CD4-positive, alpha-beta T cell treated with Interleukin-15 for 4 hours (primary cell): ENCODE measurements around the gene UBXN6.

Experiments used
- DNase-seq: peaks from one replicate; pipeline ENCODE4 v3.0.0-alpha.2; 2020; ENCODE audit warnings: low spot score

The UBXN6 gene

DNA sequence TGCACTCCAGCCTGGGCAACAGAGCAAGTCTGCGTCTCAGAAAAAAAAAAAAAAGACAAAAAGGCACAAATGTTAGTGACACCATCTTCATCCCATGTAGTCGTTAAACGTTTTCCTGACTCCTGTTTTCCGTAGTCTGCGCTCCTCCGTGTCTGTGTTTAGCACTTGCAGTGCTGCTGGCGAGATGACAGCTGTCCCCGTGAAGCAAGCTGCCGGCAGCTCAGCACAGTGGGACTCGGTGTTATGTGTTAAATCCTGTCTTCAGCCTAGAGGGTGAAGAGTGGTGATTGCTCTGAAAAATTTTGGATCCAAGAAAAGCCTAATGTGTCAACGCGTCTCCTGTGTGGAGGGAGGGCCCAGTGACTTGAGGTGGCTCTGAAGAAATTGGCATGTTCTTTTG lies 18.4 kb downstream of the UBXN6 start:
- no peak for DNase-seq

DNA sequence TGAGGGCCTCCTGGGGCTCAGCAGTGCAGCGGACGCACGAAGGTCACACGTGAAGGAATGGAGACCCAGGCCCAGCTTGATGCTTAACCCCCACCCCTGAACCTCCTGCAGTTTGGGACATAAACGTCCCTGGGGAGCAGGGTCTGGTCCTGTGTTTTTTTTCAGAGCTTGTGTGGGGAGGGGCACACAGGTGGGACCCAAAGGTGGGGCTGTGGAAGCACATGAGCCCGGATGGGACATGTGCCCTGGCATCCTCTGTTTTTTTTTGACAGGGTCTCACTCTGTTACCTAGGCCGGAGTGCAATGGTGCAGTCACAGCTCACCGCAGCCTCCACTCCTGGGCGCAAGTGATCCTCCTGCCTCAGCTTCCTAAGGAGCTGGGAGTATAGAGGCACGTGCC lies 20.5 kb downstream of the UBXN6 start:
- no peak for DNase-seq

DNA sequence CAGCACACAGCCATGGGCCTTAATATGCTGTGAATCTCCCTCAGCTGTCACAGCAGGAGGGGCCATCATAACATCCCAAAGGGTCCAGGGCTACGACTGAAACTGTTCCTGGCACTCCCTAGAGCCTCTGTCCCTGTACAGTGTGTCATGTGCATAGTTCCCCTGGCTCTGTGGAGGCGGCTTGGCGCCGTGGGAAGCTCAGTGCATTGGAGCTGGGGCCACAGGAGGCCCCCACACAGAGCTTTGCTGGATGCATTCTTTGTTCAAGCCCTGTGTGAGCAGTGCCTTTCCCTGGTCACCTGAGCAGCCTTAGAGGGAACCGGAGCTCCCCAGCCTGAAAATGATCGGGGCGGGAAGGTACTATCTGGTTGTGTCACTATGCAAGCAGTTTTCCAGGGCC lies 21.4 kb downstream of the UBXN6 start:
- no peak for DNase-seq

DNA sequence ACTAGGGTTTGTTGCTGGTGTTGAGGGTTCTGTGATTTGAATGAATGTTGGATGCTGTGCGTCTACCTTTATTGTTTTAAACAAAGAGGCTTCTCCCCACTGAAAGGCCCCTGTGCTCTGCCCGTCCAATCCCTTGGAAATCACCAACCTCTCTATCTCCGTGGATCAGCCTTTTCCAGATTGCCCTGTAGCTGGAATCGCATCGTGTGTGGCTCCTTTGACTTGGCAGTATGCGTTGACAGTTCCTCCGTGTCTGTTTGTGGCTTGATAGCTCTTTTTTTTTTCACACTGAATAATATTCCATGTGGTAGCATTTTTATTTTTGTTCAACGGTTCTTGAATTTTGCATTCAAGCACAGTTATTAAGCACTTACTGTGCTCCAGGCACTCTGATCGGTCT lies 23.2 kb downstream of the UBXN6 start:
- no peak for DNase-seq

DNA sequence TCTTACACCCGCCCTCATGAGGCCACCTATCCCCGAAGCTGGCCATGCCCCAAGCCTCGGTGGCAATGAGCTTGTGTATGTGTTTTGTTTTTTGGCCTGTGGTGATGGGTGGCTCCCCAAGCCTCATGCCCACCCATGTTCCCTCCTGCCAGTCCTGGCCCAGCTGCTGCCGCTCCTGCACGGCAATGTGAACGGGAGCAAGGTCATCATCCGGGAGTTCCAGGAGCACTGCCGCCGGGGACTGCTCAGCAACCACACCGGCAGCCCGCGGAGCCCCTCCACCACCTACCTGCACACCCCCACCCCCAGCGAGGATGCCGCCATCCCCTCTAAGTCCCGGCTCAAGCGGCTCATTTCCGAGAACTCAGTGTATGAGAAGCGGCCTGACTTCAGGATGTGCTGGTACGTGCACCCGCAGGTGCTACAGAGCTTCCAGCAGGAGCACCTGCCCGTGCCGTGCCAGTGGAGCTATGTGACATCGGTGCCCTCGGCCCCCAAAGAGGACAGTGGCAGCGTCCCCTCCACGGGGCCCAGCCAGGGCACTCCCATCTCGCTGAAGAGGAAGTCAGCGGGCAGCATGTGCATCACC lies 24.6 kb downstream of the UBXN6 start:
- no peak for DNase-seq

DNA sequence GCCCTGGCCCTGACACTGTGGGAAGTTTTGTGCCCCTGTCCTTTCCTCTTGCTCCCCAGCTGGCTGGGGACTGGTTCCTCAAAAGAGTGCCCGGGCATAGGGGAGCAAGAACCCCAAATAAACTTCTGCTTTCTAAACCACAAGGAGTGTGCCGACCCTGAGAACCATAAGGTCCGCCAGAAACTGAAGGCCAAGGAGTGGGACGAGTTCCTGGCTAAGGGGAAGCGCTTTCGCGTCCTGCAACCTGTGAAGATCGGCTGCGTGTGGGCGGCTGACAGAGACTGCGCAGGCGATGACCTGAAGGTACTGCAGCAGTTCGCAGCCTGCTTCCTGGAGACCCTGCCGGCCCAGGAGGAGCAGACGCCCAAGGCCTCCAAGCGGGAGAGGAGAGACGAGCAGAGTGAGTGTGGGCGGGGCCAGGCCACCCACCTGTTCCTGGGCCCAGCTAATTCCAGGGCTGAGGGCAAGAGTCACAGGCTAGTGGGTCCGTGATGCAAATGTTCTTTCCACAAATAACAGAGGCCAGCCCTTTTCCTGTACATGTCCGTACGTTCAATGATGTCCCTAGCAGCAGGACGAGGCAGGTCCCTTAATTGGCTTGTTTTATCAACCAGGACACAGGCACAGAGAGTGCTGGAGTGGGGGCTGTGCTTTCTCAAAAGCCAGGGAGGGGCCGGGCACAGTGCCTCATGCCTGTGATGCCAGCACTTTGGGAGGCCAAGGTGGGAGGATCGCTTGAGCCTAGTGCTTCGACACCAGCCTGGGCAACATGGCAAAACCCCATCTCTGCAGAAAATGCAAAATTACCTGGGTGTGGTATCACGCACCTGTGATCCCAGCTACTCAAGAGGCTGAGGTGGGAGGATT lies 25.6 kb downstream of the UBXN6 start:
- DNase-seq, result no peak

DNA sequence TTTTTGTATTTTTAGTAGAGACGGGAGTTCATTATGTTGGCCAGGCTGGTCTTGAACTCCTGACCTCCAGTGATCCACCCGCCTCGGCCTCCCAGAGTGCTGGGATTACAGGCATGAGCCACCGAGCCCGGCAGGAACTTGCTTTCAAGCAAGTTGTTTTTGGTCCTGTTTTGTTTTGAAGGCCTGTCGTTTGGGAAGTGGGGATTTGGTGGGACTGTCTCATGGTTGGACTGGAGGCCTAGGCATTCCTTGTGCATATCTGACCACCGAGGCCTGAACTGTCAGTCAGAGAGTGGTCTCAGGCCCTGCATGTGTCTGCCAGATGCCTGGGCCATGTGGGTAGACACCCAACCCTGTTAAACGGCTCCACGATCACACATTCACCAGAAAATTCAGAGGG lies 26.3 kb downstream of the UBXN6 start:
- DNase-seq, result no peak

DNA sequence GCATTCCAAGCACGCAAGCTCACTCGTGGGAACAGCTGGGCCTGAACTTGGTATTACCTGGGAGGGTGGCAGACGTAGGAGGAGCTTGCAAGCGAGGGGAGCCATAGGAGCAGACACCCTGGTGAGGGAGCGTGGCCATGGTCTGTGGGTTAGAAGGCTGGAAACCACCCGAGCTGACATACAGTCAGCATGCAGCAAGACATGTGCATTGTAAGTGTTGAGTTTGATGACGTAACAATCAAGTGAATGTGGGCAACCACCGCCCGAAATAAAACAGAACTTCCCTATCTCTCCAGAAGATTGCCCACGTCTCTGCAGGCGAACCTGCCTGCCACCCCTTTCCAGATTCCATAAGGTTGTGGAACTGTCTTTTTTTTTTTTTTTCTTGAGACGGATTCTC lies 26.8 kb downstream of the UBXN6 start:
- no peak for DNase-seq

DNA sequence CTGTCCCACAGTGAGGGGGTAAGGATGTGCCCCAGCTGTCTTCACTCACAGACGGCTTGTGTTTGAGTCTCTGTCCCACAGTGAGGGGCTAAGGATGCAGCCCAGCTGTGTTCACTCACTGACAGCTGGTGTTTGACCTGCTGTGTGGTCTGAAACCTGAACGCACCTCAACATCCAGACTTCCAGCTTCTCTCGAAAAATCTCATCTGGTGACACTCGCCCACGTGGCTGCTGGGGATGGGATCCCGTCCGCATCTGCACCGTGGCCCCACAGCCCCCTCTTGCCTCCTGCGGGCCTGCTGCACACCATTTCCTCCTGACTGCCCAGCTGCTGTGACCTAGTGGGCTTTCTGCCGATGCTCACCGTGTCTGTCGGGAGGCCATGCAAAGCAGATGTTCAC lies 27.8 kb downstream of the UBXN6 start:
- DNase-seq, result no peak

DNA sequence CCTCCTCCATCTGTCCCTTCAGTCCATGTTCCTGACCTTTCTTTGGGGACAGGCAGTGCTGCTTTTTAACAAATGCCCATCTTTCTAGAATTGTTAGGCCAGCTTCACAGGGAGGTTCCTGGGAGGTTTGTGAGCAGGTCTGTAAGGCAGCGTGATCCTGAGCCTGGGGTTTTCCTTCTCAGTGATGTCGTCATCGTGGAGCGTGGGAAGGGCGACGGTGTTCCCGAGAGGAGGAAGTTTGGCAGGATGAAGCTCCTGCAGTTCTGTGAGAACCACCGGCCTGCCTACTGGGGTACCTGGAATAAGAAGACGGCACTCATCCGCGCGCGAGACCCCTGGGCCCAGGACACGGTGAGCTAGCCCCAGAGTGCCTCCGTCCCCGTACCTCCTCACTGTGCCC lies 28.3 kb downstream of the UBXN6 start:
- no peak for DNase-seq

DNA sequence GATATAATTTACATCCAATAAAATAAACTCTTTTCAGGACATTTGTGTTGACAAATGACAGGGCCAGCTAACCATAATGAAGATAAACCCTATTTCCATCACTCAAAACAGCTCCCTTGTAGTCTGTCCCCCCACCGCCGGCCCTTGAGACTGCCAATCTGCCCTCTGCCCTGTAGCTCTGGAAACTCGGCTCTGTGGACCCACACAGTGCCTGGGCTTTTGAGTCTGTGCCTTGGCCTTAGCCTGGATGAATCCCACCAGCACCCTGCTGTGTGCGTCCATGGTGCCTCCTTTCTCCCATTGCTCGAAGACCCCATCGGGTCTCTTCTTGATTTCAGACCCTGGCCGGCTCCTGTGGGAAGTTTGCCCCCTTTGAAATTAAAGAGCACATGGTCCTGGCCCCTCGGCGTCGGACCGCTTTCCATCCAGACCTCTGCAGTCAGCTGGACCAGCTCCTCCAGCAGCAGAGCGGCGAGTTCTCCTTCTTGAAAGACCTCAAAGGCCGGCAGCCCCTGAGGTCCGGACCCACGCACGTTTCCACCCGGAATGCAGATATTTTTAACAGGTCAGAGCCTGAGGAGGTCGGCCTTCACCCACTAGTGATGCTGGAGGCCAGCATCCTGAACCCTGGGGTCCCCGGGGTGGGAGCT lies 29.1 kb downstream of the UBXN6 start:
- no peak for DNase-seq

DNA sequence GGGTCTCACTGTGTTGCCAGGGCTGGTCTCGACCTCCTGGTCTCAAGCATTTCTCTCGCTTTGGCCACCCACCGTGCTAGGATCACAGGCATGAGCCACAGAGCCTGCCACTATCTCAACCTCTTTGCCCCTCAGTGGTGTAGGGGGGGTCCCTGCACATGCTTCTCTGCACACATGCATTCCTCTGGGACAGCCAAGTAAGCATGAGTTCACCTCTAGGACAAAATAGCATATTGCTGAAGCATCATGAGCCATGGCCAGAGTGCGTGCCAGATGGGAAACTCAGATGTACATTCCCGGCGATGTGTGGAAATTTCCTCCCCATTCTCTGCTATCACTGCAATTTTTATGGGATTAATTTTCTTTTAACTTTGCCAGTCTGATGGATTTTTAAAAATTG lies 32.1 kb downstream of the UBXN6 start:
- DNase-seq, result no peak

DNA sequence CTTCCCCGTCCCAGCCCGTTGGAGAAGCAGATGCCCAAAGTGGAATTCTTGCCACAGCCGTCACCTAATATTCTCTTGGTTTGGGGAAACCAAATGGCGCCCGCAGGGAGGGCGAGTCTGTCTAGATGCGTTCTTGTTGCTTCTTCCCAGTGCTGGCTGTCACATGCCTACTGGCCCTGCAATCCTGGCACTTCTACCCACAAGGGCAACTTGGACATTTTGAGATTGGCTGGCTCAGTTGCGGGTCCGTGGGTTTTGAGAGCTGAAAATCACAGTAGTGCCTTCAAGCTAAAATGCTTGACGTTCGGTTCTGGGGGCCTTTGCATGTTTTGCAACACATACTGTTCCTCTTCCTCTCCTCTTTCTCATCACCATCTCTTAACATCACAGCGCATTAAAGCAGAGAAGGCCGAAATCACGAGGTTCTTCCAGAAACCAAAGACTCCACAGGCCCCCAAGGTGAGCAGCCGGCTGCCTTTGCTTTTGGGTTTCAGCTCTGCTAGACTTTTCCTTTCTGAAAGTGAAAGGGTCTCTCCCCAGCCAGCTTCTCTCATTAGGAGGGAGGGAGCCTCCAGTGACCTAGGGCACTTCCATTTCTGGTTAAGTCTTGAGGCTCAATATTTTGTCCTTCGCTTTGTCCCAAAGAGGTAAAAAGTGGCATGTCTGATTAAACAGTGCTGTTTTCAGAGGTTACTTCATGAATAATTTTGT lies 34.0 kb downstream of the UBXN6 start:
- DNase-seq, result no peak

DNA sequence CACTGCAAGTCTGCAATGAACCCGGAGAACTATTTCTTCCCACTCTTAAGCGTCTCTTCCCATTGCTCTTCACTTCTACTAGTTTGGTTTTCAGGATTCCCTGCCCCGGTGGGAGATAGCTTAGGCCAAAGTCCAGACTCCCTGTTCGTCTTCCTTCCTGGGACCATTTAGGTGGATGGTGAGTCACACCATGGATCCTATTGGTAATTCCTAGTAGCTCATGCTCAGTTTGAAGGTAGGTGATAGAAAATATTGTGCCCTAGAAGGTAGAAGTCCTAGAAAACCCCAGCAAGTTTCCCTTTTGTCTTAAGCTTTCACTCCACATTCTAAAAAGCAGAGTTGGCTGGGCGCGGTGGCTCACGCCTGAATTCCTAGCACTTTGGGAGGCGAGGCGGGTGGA lies 41.3 kb downstream of the UBXN6 start:
- DNase-seq, result no peak

DNA sequence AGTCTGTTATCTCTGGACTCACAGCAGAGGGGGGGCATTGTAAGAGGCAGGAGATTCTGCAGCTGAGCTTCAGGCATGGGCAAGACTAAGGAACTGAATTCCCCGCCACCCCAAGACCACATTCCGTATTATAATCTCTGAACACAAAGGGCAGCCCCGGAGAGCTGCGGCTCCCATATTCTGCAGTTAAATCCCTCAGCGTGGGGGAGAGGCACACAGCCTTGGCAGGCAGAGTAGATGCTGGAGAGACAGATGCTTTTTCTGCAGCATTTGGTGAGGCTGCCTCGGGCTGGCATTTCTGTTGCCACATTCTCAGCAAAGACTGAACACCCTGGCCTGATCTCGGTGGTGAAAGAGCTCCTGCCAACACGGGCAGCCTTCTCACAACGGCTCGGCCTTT lies 42.2 kb downstream of the UBXN6 start:
- DNase-seq, result no peak

DNA sequence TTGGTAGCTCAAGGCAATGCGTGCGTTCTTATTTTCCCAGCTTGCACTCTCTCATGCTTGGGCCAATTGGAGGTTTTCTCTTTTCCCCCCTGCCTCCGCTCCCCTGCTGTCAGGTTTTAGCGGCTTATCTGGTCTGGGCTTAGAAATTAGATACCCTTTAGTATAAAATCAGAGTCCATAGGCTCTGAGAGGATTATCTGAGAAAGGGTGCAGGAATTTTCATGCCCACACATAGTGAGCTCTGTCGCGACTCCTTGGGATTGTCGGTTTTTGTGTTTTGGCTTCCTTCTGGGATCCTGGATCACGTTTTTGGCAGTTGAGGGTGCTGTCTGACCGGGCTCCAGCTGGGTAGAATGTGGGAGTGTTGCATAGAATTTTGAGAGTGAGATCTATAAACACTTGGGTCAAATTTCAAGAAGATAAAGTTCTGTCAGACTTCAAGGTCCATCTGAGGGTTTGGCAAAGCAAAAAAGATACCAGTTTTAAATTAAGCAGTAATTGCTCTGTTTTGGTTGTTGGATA lies 42.7 kb downstream of the UBXN6 start:
- DNase-seq, result no peak

DNA sequence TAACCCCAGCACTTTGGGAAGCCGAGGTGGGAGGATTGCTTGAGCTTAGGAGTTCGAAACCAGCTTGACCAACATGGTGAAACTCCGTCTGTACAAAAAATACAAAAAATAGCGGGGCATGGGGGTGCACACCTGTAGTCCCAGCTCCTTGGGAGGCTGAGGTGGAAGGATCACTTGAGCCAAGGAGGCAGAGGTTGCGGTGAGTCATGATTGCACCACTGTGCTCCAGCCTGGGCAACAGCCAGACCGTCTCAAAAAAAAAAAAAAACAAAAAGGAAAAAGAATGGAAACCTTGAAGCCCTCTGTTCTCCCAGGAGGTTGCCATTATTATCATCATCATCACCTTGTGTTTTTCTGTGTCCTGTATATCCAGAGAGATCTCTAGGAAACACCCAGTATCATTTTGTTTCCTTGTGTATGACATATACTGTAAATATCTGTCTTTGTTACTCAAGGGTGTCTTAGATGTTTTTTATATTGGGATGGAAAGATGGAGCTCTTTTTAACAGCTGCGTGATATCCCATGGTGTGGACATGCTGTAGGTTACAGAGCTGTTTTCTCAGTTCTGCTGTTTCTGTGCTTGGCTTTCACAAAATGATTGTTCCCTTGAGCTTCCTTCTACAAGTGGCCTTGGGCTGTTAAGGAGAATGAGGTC lies 43.3 kb downstream of the UBXN6 start:
- DNase-seq, result no peak

DNA sequence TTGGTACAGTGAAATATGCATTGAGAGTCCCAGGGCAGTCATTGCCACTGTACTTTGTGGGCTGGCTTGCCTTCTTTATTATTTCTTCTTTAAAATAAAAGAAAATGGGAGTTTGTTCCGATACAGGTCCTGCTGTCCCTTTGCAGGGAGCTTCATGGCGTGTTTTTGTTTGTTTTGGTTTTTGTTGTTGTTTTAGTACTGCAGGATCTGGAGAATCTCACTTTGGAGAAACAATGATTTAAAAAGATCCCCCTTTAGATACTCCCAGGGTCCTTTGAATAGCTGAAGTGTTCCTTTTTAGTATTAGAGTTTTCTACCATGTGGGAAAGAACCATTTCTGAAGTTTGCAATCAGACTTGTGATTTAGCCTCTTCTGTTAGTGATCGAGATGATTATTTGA lies 44.0 kb downstream of the UBXN6 start:
- no peak for DNase-seq

DNA sequence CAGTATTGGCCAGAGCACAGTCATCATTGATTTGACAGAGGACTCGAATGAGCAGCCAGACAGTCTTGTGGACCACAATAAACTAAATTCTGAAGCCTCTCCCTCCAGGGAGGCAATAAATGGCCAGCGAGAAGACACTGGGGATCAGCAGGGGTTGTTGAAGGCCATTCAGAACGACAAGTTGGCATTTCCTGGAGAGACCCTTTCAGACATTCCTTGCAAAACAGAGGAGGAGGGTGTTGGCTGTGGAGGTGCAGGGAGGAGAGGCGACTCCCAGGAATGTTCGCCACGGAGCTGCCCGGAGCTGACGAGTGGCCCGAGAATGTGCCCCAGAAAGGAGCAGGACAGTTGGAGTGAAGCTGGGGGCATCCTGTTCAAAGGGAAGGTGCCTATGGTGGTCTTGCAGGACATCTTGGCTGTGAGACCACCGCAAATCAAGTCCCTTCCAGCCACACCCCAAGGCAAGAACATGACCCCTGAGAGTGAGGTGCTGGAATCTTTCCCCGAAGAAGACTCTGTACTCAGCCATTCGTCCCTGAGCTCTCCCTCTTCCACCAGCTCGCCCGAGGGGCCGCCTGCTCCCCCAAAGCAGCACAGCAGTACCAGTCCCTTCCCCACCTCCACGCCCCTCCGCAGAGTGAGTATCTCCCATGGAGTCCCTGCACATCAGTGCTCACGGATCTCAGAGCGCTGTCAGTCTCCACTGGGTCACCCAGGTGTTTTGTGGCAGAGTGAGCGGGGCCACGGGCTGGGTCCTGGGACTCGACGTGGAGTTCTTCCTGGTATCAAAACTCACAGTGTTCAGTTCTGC lies 48.3 kb downstream of the UBXN6 start:
- DNase-seq, result no peak

DNA sequence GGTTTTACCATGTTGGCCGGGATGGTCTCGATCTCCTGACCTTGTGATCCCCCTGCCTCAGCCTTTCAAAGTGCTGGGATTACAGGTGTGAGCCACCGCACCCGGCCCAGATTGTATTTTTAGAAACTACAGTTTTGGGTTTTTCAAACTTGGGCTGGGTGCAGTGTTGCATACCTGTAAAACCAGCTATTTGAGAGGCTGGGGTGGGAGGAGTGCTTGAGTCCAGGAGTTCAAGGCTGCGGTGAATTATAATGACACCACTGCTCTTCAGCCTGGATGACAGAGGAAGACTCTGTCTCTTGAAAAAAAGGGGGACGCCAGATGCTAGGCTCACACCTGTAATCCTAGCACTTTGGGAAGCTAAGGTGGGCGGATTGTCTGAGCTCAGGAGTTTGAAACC lies 51.0 kb downstream of the UBXN6 start:
- DNase-seq, result no peak

DNA sequence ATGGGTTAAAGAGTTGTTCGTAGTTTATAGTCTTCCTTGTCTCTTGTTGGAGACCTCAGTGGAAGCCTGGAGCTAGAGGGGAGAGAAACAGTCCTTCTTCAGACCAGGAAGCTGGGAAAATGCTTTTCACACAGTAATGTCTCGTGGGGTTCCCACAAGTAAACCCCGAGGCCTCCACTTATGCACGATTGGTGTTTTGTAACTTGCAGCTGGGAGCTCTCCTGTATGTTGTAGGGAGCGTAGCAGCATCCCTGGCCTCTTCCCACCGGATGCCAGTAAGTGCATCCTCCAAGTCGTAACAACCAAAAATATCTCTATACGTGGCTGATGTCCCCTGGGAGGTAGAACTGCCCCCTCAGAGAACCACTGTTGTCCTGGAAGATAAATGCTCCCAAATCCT lies 51.6 kb downstream of the UBXN6 start:
- no peak for DNase-seq
